ENCODE results near the gene MGAT3. TPM values are rescaled to one million over a fixed set of nuclear protein-coding genes. Genes with fewer than 3 reads are reported as not detected.

Gene MGAT3
- total RNA-seq, 2 experiments from 2014 or later: 16.3 to 44.3 TPM

GRCh38 chr22:39469681-39470450 is 13.1 kb downstream of the MGAT3 start:
- peaks cover 99% of the 10 kb centered on the region for H3K4me1 ChIP-seq (ENCODE audit: insufficient read depth, low read length, poor library complexity, severe bottlenecking)
- intact Hi-C loops (cut with micrococcal nuclease; ENCODE audit: unreplicated experiment): loop anchor here (5.0 kb wide), 1 partner anchor 73 kb away; the partner anchor contains the start of gene TAB1
- no peak overlapping the region for H2AFZ ChIP-seq (ENCODE audit: low read length)
- peaks cover 31% of the 10 kb centered on the region; the same call in 1 of the 2 replicates for H3K36me3 ChIP-seq (ENCODE audit: insufficient read depth, low read length)
- CTCF ChIA-PET (ENCODE audit: unreplicated experiment): no interaction called here
- no TSS peak for BruUV-seq (replicated peaks)
- H3K79me2 ChIP-seq (ENCODE audit: insufficient read depth, low read depth, low read length): peaks cover 45% of the 10 kb centered on the region; the same call in 1 of the 2 replicates
- no peaks in the 10 kb centered on the region for H3K9me3 ChIP-seq (ENCODE audit: low read length)
- POLR2A ChIA-PET: interaction anchor here (1.7 kb wide), 1 partner anchor 23 kb away, joined by 5 read pairs; no protein-coding TSS in a partner anchor
- peaks cover 6% of the 10 kb centered on the region; the same call in 1 of the 2 replicates for H4K20me1 ChIP-seq (ENCODE audit: insufficient read depth, low read length)
- no peak for DNase-seq (ENCODE audit: low spot score)
- peak overlapping the region; percentile 66 for H3K27ac ChIP-seq (ENCODE audit: low read depth, low read length, poor library complexity, severe bottlenecking)
- H3K9me2 ChIP-seq (ENCODE audit: insufficient read depth, low read length): no peaks in the 10 kb centered on the region
- no peak overlapping the region for H3K4me3 ChIP-seq (ENCODE audit: low read depth, low read length, poor library complexity, severe bottlenecking)
- no peak for TF ChIP-seq CTCF (conservative IDR thresholded peaks at IDR 0.05; ENCODE audit: low read length)
- no peak for TF ChIP-seq EZH2phosphoT487 (IDR thresholded peaks at IDR 0.05; ENCODE audit: borderline replicate concordance, low read depth, low read length)
- H3K4me2 ChIP-seq (ENCODE audit: low read length): peak overlapping the region; percentile 76

GRCh38 chr22:39470451-39471291 is 13.9 kb downstream of the MGAT3 start:
- H3K4me2 ChIP-seq (ENCODE audit: low read length): peak overlapping the region; percentile 76
- no peak for DNase-seq (ENCODE audit: low spot score)
- H3K4me3 ChIP-seq (ENCODE audit: low read depth, low read length, poor library complexity, severe bottlenecking): peak overlapping the region; percentile 25
- peaks cover 45% of the 10 kb centered on the region; the same call in 1 of the 2 replicates for H3K79me2 ChIP-seq (ENCODE audit: insufficient read depth, low read depth, low read length)
- no peak overlapping the region for H2AFZ ChIP-seq (ENCODE audit: low read length)
- CTCF ChIA-PET (ENCODE audit: unreplicated experiment): no interaction called here
- POLR2A ChIA-PET: interaction anchor here (0.6 to 1.7 kb wide), 2 partner anchors 24 to 107 kb away, joined by 3 to 5 read pairs; no protein-coding TSS in a partner anchor
- H3K27ac ChIP-seq (ENCODE audit: low read depth, low read length, poor library complexity, severe bottlenecking): peak overlapping the region; percentile 66
- TF ChIP-seq CTCF (conservative IDR thresholded peaks at IDR 0.05; ENCODE audit: low read length) (no peak), EZH2phosphoT487 (IDR thresholded peaks at IDR 0.05; ENCODE audit: borderline replicate concordance, low read depth, low read length) (no peak)
- H3K36me3 ChIP-seq (ENCODE audit: insufficient read depth, low read length): peaks cover 31% of the 10 kb centered on the region; the same call in 1 of the 2 replicates
- intact Hi-C loops (cut with micrococcal nuclease; ENCODE audit: unreplicated experiment): loop anchor here (5.0 kb wide), 1 partner anchor 73 kb away; the partner anchor contains the start of gene TAB1
- no peaks in the 10 kb centered on the region for H3K9me3 ChIP-seq (ENCODE audit: low read length)
- peaks cover 6% of the 10 kb centered on the region; the same call in 1 of the 2 replicates for H4K20me1 ChIP-seq (ENCODE audit: insufficient read depth, low read length)
- peaks cover 91% of the 10 kb centered on the region for H3K4me1 ChIP-seq (ENCODE audit: insufficient read depth, low read length, poor library complexity, severe bottlenecking)
- H3K9me2 ChIP-seq (ENCODE audit: insufficient read depth, low read length): no peaks in the 10 kb centered on the region
- no TSS peak for BruUV-seq (replicated peaks)

All from OCI-LY7 (cell line).